HG03558 (cell line): ENCODE data around the gene SUMO3.

Source experiments
- ATAC-seq: cut with Tn5 transposase; IDR thresholded peaks from one replicate; pipeline ENCODE4 v1.9.1; 2021; ENCODE audit warnings: moderate number of reproducible peaks; ENCODE audit not compliant: unreplicated experiment; ENCODE audit errors: extremely low read depth

Gene SUMO3

GRCh38 chr21:44763451-44764318 is 54.2 kb downstream of the SUMO3 start:
- no peak for ATAC-seq

DNA sequence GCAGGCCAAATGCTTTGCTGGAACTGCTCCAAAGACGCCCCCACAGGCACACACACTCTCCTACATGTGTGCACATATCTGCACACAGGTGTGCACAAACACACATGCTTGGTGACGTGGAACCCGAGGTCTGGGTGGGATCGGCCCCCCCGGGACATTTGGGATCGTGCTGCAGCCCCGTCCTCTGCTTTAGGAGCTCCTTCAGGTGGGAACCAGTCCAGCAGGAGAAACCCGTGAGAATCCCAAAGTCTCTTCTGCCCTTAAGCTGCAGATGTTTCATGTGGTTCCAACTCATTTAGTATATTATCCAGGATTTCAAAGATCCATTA is 54.8 kb downstream of the SUMO3 start:
- no peak for ATAC-seq

DNA sequence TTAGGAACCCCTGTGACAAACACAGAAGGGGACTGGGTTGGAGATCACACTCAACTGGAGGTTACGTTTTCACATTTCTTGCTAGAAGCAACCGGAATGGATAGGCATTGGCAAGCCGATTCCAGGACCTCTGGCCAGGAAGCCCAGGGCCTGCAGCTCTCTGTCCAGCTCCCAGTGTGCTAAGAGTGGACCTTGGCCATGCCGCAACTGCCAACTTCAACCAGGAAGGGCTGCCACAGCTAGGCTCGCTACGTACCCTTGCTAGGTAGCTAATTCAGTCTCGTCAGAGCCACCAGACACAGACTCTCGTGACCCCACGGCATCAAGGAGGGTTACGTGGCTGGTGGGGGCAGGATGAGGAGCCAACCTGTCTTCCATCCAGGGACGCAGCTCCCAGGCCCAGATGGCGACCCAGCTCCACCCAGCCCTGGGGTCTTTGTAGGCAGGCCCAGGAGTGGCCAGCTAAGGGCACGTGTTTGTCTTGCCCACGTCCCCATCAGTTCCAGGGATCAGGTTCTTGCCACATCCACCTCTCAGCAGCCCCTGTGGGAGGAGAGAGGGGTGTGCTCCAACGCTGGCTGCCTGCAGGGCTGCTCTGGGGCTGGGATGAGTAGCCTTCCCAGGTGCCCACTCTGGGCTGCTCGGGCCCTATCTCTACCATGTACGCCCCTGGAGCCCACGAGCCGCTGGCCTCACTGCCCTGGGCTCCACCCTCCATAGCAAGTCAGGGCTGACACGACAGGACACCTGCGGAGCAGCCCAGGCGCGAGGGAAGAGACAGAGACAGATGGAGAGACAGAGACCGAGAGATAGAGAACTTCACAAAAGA is 55.4 kb downstream of the SUMO3 start:
- ATAC-seq, result no peak

GRCh38 chr21:44761747-44762208 is 56.1 kb downstream of the SUMO3 start:
- no peak for ATAC-seq

DNA sequence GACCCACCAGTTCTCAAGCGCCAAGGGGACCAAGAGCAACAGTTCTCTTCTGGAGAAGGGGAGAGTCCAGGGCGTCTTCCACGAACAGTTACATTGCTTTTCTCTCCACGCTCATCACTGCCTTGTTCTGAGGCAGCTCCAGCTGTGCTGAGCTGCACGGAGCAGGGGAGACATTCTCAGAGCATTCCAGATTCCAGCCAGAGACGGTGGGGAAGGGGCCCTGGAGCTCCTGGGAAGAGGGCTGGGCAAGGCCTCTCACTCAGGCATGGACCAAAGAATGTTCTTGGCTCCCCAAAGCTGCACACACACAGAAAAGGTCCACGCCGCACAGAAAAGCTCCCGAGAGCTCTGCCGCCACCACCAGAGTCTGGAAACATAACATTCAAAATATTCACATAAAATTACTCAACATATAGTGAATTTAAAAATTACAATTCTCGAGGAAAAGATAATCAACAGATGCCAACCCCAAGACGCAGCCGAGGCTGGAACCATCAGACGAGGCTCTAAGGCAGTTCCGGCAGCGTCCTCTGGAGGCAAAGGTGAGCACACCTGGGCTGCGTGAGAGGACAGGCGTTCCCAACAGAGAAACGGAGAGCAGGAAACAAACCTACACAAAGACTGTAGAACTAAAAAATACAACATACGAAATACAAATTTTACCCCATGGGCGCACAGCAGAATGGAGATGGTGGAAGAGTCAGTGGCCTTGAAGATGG is 56.7 kb downstream of the SUMO3 start:
- ATAC-seq, result no peak

DNA sequence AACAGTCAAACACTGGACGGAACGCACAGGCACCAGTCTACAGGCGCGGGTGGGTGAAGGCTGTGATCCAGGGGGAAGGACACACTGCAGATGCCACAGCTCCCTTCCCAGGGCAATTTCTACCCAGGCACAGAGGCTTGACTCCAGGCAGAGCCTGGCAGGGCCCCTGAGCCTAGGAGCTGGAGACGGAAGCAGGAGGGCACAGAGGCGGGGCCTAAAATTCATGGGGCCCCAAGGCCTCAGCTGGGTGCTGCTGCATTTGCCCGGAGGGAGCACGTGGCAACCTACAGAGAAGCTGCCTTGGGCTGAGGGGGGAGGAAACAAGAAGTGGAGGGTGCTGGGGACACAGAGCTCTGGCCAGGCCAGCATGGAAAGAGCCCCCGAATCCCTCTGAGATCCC is 57.5 kb downstream of the SUMO3 start:
- no peak for ATAC-seq

DNA sequence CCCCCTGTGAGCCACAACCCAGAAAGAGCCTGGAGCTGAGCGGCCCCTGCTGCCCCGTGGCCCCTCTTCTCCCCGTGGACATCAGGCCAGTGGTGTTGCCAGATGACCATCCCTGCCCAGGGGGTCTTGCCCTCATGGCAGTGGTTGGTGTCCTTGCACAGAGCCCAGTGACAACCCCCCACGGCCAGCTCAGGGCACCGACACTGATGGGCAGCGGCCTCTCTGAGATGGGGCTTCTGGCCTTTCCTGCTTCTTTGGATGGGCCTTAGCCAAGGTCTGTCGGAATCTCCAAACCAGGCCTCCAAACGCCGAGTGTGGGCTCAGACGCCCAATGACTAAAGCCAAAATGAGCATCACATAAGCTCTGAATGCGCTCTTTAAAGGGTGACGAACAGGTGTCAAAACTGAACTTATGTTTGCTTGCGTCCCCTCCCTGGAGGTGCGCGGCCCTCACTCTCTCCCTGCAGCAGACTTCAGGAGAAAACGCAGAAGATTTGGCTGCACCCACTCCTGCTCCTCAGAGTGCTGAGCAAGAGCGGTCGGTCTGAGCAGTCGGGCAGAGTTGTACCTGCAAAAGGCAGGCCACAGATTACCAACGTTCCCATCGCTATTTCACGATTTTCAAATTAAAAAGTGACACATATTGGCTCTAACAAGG is 58.1 kb downstream of the SUMO3 start:
- ATAC-seq, result no peak

DNA sequence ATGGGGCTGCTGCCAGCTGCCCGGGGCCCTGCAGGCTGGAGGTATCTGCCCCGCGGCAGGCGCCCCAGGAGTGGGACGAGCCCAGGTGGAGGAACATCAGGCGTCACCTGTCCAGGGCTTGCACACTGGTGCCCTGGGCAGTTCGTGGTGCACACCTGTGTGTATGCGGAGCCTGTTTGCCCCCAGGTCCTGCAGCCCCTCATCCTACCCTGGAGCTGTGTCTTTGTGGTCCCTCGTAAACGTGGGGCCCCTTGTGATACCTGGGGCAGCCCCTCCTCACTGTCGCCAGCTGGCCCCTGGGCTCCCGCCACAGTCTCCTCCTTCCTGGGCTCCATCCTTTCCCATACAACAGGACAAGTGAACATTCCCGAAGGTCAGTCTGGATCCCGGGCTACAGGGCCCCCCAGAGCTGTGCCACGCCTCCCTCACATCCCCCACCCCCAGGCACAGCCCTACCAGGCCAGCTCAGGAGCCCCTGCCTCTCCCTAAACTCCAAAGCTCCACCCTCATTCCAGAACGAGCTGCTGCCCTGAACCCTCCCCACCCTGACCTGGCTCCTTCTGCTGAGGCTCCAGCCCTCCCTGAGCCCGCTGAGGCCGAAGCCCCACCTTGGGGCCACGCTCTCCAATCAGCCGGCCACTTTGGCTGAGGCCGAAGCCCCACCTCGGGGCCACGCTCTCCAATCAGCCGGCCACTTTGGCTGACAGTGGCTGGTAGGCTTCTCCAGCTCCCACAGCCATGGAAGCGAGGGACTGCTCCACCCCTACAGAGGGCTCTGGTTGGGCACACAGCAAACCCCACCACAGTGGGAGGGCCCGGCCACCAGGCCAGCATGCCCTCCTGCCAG is 58.9 kb downstream of the SUMO3 start:
- ATAC-seq, result no peak

DNA sequence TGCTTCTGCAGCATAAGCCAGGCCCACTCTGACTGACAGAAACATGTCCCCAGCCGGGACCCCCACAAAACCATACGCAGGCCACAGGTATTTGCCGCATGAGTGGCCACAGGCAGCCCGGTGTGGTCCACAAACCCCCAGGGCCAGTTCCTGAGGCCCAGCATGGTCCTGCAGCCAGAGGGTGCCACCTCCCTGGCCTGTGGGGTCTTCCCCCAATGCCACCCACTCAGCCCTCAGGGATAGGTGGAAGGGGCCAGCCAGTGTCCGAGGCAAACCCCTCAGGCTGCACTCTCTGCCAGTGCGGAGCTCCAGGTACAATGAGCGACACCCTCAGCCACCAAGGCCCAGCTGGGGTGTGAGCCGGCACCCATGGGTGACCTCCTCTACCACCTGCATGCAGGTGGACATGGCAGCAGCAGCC is 59.7 kb downstream of the SUMO3 start:
- no peak for ATAC-seq

DNA sequence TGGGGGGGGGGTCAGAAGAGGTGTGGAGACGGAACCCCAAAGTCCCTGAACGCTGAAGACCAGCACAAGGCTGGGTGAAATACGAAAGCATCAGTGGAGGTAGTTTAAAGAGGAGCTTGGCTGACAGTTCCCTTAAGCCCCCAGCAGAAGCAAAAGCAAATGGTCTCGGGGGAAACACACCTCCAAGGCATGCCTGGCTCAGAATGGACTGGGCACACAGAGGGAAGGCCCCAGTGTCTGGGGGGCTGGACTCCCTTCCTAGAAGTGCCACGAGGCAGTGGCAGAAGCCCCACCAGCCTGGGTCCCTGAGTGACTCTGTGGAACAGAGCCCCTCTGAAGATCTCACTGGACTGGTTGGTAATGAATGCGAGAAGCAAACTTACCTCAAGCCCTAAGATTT is 60.1 kb downstream of the SUMO3 start:
- no peak for ATAC-seq

- ATAC-seq, result no peak
Observed at GRCh38 chr21:44756423-44757185, 61.3 kb downstream of the SUMO3 start.
